Thoracic aorta (tissue), 2 donors: ENCODE data around the gene ADGRB3. TPM values are rescaled to one million over a fixed set of nuclear protein-coding genes. Genes with fewer than 3 reads are reported as not detected.

ENCODE experiments used
- ATAC-seq: fragments of 150-250 bp; one replicate; pipeline ENCODE4 v1.8.0; 2017; ENCODE audit warnings: low read depth; ENCODE audit not compliant: insufficient number of reproducible peaks, low FRiP score
- DNase-seq: peaks from one replicate; pipeline ENCODE4 v3.0.0-alpha.2; 2020; ENCODE audit warnings: low spot score
- H3K27ac ChIP-seq, 2 donors: fragments of 200-600 bp; sonication (generic); 1 replicate in 1 of 2; 2 replicates in 1 of 2; pipeline ENCODE4 v1.5.1; 2016; ENCODE audit warnings: mild to moderate bottlenecking in 2 of 2, moderate library complexity in 2 of 2
- H3K27me3 ChIP-seq: fragments of 200-600 bp; sonication (generic); replicated peaks from 2 replicates; pipeline ENCODE4 v1.6.0; 2016; ENCODE audit warnings: mild to moderate bottlenecking; ENCODE audit not compliant: insufficient read depth
- H3K36me3 ChIP-seq: fragments of 200-600 bp; sonication (generic); one replicate; pipeline ENCODE4 v1.5.1; 2016
- H3K4me1 ChIP-seq, 2 donors: fragments of 200-600 bp; sonication (generic); 1 replicate in 1 of 2; 2 replicates in 1 of 2; pipeline versions ENCODE4 v1.5.1 to v1.6.0; 2016; ENCODE audit warnings: low read depth in 2 of 2, mild to moderate bottlenecking in 1 of 2; ENCODE audit not compliant: control insufficient read depth in 1 of 2
- H3K4me3 ChIP-seq: fragments of 200-600 bp; sonication (generic); 2 replicates; pipeline ENCODE4 v1.5.1; 2016; ENCODE audit warnings: mild to moderate bottlenecking
- H3K9me3 ChIP-seq: fragments of 200-600 bp; sonication (generic); 2 replicates; pipeline ENCODE4 v1.5.1; 2016
- CTCF ChIP-seq: fragments of 200-600 bp; sonication (generic); IDR thresholded peaks from one replicate; pipeline ENCODE4 v1.5.1; 2019; ENCODE audit warnings: antibody characterized with exemption
- total RNA-seq, 2 donors: library from RNA; depleted of rRNA; stranded (reverse); fragments of >200 nt; gene quantifications; one replicate each; pipeline versions ENCODE4 v1.1.0 to v1.2.3, GENCODE V29; 2016

The ADGRB3 gene
- total RNA-seq, 2 donors from 2014 or later = 2.4 to 10.1 TPM

GRCh38 chr6:68760941-68761676, 126.0 kb downstream of the ADGRB3 start:
- no peak overlapping the region for H3K27ac ChIP-seq
- no peaks in the 10 kb centered on the region for H3K36me3 ChIP-seq
- H3K4me3 ChIP-seq = no peak overlapping the region
- no peak for ATAC-seq
- no peaks in the 10 kb centered on the region for H3K9me3 ChIP-seq
- no peak for DNase-seq
- H3K4me1 ChIP-seq = no peaks in the 10 kb centered on the region
- TF ChIP-seq CTCF = no peak
- no peaks in the 10 kb centered on the region for H3K27me3 ChIP-seq

- ATAC-seq (no peak), DNase-seq (no peak)
- TF ChIP-seq CTCF = no peak
- Histone ChIP-seq H3K36me3 (no peaks in the 10 kb centered on the region), H3K4me1 (no peaks in the 10 kb centered on the region), H3K27ac (no peak overlapping the region), H3K9me3 (no peaks in the 10 kb centered on the region), H3K4me3 (no peak overlapping the region), H3K27me3 (no peaks in the 10 kb centered on the region)
These were observed 126.9 kb downstream of the ADGRB3 start for GRCh38 chr6:68761985-68762384.

- Histone ChIP-seq H3K27ac (no peak overlapping the region), H3K4me3 (no peak overlapping the region), H3K27me3 (no peaks in the 10 kb centered on the region), H3K4me1 (no peaks in the 10 kb centered on the region), H3K9me3 (no peaks in the 10 kb centered on the region), H3K36me3 (no peaks in the 10 kb centered on the region)
- DNase-seq = no peak
- no peak for ATAC-seq
- no peak for TF ChIP-seq CTCF
These were observed 136.3 kb downstream of the ADGRB3 start for GRCh38 chr6:68771426-68771825.

- ATAC-seq = no peak
- H3K27ac ChIP-seq = no peak overlapping the region
- no peaks in the 10 kb centered on the region for H3K27me3 ChIP-seq
- DNase-seq = no peak
- H3K4me3 ChIP-seq = no peak overlapping the region
- no peaks in the 10 kb centered on the region for H3K4me1 ChIP-seq
- TF ChIP-seq CTCF = no peak
- no peaks in the 10 kb centered on the region for H3K9me3 ChIP-seq
- H3K36me3 ChIP-seq = no peaks in the 10 kb centered on the region
These were observed 139.8 kb downstream of the ADGRB3 start for GRCh38 chr6:68774843-68775242.

- DNase-seq = no peak
- H3K4me1 ChIP-seq = no peaks in the 10 kb centered on the region
- no peaks in the 10 kb centered on the region for H3K27me3 ChIP-seq
- TF ChIP-seq CTCF = no peak
- no peak overlapping the region for H3K27ac ChIP-seq
- no peaks in the 10 kb centered on the region for H3K36me3 ChIP-seq
- ATAC-seq = no peak
- no peaks in the 10 kb centered on the region for H3K9me3 ChIP-seq
- H3K4me3 ChIP-seq = no peak overlapping the region
These were observed 141.3 kb downstream of the ADGRB3 start for GRCh38 chr6:68776354-68776753.
